Loucy (cell line): ENCODE measurements around the gene PIH1D2.
"Not testable (repeated sequence)": the region's sequence is repeated elsewhere in the genome, so short reads cannot be mapped to it uniquely, and the experiment has no call there.

ENCODE experiments used
- EZH2phosphoT487 ChIP-seq: fragments of 200-600 bp; IDR thresholded peaks from 2 replicates; pipeline ENCODE4 v1.6.1; 2018; ENCODE audit warnings: antibody characterized with exemption, mild to moderate bottlenecking, moderate library complexity, borderline replicate concordance
- TF ChIP-seq, protein P1 (sequence below): fragments of 200-600 bp; sonication (generic); conservative IDR thresholded peaks from 2 replicates; pipeline ENCODE4 v1.5.1; 2014; ENCODE audit warnings: mild to moderate bottlenecking, antibody characterized with exemption, low read length

GRCh38 chr11:112026784-112027410, 46.9 kb downstream of the PIH1D2 start:
- TF ChIP-seq, protein P1, sequence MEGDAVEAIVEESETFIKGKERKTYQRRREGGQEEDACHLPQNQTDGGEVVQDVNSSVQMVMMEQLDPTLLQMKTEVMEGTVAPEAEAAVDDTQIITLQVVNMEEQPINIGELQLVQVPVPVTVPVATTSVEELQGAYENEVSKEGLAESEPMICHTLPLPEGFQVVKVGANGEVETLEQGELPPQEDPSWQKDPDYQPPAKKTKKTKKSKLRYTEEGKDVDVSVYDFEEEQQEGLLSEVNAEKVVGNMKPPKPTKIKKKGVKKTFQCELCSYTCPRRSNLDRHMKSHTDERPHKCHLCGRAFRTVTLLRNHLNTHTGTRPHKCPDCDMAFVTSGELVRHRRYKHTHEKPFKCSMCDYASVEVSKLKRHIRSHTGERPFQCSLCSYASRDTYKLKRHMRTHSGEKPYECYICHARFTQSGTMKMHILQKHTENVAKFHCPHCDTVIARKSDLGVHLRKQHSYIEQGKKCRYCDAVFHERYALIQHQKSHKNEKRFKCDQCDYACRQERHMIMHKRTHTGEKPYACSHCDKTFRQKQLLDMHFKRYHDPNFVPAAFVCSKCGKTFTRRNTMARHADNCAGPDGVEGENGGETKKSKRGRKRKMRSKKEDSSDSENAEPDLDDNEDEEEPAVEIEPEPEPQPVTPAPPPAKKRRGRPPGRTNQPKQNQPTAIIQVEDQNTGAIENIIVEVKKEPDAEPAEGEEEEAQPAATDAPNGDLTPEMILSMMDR: not testable (repeated sequence)
- TF ChIP-seq EZH2phosphoT487: not testable (repeated sequence)
